Gastroesophageal sphincter (tissue), 3 donors: Measurements from ENCODE around the gene ZEB1.

Source experiments
- EP300 ChIP-seq: sonication (generic); formaldehyde crosslinking; IDR thresholded peaks from one replicate; pipeline ENCODE4 v1.6.1; 2017; ENCODE audit warnings: antibody characterized with exemption, mild to moderate bottlenecking
- TF ChIP-seq, protein P1 (sequence below), 4 experiments: fragments of 200-600 bp in 2 of 4; fragments of 450-650 bp in 2 of 4; sonication (generic) in 1 of 4; IDR thresholded peaks; one replicate each; pipeline ENCODE4 v1.5.1; 2017 to 2019; ENCODE audit warnings: antibody characterized with exemption in 4 of 4, mild to moderate bottlenecking in 2 of 4, moderate library complexity in 2 of 4

GRCh38 chr10:31477584-31477983 is 158.6 kb downstream of the ZEB1 start:
- TF ChIP-seq, protein P1, sequence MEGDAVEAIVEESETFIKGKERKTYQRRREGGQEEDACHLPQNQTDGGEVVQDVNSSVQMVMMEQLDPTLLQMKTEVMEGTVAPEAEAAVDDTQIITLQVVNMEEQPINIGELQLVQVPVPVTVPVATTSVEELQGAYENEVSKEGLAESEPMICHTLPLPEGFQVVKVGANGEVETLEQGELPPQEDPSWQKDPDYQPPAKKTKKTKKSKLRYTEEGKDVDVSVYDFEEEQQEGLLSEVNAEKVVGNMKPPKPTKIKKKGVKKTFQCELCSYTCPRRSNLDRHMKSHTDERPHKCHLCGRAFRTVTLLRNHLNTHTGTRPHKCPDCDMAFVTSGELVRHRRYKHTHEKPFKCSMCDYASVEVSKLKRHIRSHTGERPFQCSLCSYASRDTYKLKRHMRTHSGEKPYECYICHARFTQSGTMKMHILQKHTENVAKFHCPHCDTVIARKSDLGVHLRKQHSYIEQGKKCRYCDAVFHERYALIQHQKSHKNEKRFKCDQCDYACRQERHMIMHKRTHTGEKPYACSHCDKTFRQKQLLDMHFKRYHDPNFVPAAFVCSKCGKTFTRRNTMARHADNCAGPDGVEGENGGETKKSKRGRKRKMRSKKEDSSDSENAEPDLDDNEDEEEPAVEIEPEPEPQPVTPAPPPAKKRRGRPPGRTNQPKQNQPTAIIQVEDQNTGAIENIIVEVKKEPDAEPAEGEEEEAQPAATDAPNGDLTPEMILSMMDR (IDR thresholded peaks at IDR 0.05) = no peak
- TF ChIP-seq EP300 = no peak
